SIG-M5 treated with dmso at 0.1 percent for 504 hours (cell line): ENCODE measurements around the gene OST4.
A peak's percentile ranks its signal among the peaks of the same experiment; 100 is the strongest.

Source experiments
- DNase-seq: peaks from one replicate; lab custom pipeline; 2025; ENCODE audit not compliant: unreplicated experiment; lab: John Stamatoyannopoulos, UW

OST4 gene

DNA sequence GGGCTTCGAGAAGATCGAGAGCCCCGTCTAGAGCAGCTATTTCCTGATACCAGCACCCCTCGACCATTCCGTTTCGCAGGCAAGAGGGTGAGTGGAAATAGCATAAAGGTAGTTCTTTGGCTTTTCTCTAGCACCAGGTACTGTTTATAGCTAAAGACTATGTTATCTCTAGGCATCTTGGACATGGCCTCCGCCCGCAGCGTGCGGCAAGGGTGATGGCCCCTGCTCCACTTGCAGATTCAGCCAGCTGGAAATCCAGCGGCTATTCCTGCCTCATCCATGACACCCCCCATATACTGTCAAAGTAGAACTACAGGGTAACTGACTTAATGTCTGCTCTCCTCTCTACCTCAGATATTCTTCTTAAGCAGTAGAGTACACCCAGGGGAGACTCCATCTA is 16.7 kb downstream of the OST4 start:
- DNase-seq = no peak

GRCh38 chr2:27053776-27054175 is 17.7 kb downstream of the OST4 start:
- no peak for DNase-seq

DNA sequence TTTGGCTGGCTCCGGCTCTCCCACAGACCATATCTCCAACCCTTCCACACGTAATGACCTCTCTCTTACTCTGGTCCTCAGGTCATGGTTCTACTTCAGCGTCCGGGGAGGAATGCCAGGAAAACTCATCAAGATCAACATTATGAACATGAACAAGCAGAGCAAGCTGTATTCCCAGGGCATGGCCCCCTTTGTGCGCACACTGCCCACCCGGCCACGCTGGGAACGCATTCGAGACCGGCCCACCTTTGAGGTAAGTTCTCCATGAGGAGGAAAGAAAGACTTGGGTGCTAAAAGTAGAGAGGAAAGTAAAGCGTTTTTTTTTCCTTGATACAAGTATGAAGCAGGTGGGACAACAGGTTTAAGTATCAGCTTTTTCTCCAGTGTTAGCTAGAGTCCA is 18.1 kb downstream of the OST4 start:
- DNase-seq = no peak

GRCh38 chr2:27051902-27052645 is 19.4 kb downstream of the OST4 start:
- DNase-seq = peak; percentile 33

- DNase-seq = peak; percentile 95
Measured at GRCh38 chr2:27050996-27051901, 20.2 kb downstream of the OST4 start, which contains the start of gene AGBL5. TSS of gene AGBL5 (plus strand) at chr2:27051668. CDS start at chr2:27052959, 1,291 bp downstream.

DNA sequence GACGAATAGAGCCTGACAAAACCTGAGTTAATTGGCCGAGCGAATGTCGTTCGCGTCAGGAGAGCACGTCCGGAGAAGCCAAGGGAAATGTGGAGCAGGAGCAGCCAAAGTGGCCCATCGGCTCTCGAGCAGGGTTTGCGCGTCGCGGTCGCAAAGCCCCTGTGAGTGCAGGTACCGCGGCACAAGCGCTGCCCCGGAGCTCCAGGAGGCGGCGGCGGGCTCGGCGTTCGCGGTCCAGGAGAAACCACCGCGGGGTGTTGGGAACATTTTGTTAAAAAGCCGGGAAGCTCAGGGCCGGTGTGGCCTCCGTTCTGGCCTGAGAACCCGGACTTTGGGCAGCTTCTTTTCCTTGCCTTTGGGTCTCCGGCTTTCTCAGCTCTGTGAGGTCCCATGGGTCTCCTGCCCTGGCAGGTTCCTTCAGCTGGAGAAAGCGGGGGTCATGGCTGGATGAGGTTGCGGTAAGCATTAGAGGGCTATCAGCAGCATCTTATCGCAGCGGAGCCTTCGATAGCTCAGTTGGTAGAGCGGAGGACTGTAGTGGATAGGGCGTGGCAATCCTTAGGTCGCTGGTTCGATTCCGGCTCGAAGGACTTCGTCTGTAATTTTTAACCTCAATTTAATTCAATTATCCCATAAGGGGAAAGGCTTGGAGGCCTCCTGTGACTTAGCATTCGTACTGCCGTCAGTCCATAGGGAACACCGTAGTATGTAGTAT is 21.0 kb downstream of the OST4 start:
- DNase-seq = peak; percentile 94

- no peak for DNase-seq
Measured at GRCh38 chr2:27049422-27050280, 21.8 kb downstream of the OST4 start.

DNA sequence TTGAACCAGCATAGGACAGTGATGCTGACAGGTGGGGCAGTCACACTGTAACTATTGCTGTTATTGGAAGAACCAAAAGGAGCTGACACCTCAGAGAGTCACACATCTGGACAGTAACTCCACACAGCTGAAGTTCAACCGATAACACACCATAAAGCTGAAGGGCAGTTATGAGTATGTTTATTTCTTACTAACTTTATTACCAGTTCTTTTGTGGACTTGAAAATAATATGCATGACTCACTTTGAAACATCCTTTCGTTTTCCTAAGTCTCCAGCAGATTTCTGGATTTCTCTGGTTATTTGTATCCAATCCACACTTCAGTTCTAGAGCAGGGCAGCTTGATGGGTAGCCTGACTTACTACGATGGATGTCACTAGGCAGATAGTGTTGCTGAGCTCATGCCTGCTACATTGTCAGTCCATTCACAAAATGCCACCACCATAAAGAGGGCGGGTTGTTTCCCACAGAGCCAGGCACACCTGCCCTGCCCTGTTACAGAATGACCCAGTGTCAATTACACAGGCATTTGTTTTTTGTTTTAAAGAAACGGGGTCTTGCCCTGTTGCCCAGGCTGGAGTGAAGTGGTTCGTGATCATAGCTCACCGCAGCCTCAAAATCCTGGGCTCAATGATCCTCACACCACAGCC is 28.3 kb downstream of the OST4 start:
- DNase-seq = no peak

DNA sequence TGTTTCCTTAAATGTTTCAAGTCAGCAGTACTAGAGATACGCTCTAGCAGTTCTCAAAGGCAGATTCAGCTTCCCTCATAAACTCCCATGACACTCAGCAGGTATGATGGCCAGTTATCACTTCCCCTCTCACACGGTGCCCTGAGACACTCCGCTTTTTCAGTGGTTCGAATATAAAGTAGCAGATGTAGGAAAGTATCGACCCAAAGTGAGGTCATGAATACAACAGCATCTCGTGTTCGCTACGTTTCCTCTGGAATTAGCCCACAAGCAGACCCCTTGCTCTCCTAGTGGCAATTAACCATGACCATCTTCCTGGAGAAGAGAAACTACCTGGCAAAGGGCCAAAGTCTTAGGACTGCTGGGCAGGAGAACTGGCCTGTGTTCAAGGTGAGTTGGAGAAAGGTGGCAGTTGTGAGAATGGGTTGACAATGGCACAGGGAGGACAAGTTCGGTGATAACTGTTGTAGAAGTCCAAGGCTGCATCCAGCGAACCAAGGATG is 29.2 kb downstream of the OST4 start:
- DNase-seq = no peak

GRCh38 chr2:27041752-27042151 is 29.7 kb downstream of the OST4 start:
- no peak for DNase-seq

GRCh38 chr2:27040282-27040681 is 31.2 kb downstream of the OST4 start:
- DNase-seq = no peak

DNA sequence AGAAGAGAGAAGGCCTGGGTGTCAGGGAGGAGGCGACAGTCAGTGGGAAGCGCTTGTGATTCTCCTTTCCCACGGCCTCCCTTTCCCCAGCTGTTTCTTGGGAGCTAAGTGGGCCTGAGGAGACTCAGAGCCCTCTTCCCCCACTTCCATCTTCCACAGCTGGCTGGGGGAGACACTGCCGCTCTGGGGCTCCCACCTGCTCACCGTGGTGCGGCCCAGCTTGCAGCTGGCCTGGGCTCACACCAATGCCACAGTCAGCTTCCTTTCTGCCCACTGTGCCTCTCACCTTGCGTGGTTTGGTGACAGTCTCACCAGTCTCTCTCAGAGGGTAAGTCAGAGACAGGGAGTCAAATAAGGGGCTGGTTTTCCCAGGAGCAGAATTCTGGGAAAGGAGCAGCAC is 31.6 kb downstream of the OST4 start:
- no peak for DNase-seq

GRCh38 chr2:27039426-27039825 is 32.0 kb downstream of the OST4 start:
- DNase-seq = no peak

DNA sequence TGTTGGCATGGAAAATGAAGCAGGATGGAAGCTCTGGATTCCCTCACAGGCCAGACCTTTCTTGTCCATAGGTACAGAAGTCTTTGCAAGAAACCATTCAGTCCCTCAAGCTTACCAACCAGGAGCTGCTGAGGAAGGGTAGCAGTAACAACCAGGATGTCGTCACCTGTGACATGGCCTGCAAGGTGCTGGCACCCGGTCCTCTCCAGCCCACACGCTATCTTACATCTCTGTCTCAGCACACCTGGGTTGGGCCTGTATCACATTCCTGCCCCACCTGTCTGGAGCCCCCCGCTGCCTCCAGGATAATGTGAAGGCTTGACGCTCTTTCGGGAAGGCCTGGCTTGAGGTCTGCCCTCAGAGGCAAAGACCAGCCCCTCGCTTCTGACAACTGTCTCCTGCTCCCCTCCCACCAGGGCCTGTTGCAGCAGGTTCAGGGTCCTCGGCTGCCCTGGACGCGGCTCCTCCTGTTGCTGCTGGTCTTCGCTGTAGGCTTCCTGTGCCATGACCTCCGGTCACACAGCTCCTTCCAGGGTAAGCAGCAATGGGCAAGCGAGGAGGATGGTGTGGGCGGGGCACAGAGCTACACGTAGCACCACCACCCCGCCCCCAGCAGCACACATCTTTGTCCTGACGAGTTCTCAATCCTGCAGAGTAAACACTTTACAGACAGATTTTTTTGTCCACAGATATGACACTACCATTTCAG is 32.7 kb downstream of the OST4 start:
- DNase-seq = no peak

GRCh38 chr2:27038012-27038411 is 33.4 kb downstream of the OST4 start:
- DNase-seq = no peak

DNA sequence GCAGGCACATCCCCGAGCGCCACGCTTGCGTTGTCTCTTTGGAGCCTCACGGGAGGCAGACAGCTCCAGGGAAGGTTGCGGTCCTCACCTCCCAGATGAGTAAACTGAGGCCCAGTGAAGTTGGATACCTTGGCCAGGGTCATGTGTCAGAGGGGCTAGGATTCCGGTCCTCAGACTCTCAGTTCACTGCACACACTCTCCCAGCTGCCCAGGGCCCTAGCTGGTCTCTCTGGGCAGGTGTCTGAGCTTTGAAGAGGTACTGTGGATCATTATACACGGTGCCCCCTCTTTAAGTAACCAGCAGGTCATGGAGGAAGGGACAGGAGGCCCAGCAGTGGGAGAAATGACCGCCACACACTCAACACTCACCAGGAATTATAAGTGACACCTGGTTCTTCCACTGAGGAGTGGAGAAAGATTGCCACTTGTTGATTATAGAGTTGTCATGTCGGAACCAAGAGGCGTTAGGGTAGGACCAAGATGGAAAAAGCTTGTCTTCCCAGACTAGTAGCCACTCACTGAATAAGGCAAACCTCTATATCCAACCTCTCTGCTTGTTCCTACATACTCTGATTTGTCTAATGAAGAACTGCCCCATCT is 38.1 kb downstream of the OST4 start:
- no peak for DNase-seq

DNA sequence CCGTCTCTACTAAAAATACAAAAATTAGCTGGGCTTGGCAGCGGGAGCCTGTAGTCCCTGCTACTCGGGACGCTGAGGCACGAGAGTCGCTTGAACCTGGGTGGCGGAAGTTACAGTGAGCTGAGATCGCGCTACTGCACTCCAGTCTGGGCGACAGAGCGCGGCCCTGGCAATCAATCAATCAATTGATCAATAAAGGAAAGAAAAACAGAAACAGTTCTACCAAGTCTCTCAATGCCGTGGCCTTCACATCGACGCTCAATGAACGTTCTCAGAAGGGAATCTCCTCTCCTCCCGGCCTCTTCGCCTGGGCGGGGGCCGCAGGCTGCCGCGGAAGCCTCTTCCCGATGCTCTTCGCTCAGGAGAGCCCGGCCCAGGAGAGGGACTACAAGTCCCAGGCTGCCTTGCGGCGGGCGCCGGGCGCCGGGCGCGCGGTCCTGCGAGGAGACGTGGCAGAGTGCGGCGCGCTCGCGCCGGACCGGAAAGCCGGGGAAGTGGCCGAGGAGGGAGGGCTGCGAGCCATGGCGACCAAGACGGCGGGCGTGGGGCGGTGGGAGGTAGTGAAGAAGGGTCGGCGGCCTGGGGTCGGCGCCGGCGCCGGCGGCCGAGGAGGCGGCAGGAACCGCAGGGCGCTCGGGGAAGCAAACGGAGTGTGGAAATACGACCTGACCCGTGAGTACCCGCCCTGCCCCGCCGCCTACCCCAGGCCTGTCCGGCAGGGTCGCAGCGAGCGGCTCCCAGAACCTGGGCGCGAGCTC is 38.8 kb downstream of the OST4 start, which contains the start of gene TMEM214:
TSS of gene TMEM214 (plus strand) at position 471 of the 758 bp plus-strand sequence. CDS start at position 522, 51 bp downstream.
- peak; percentile 83 for DNase-seq

DNA sequence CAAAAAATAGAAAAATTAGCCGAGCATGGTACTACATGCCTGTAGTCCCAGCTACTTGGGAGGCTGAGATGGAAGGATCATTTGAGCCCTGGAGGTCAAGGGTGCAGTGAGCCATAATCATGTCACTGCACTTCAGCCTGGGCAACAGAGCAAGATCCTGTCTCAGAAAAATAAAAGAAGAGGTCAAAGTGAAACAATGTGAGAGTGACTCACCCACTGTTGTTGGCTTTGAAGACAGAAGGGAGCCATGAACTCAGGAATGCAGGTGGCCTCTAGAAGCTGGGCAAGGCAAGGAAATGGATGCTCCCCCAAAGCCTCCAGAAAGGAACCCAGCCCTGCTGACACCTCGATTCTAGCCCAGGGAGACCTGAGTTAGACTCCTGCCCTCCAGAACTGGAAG is 42.4 kb downstream of the OST4 start:
- no peak for DNase-seq
